Epithelial cell of prostate (primary cell): ENCODE measurements around the gene CDC16.

Experiments used
- DNase-seq: peaks from one replicate; pipeline ENCODE4 v3.0.0-alpha.2; 2011; ENCODE audit warnings: low read depth, low spot score
- H3K27ac ChIP-seq: fragments of 450-650 bp; 2 replicates; pipeline ENCODE4 v1.5.1; 2017; ENCODE audit warnings: mild to moderate bottlenecking

CDC16 gene

DNA sequence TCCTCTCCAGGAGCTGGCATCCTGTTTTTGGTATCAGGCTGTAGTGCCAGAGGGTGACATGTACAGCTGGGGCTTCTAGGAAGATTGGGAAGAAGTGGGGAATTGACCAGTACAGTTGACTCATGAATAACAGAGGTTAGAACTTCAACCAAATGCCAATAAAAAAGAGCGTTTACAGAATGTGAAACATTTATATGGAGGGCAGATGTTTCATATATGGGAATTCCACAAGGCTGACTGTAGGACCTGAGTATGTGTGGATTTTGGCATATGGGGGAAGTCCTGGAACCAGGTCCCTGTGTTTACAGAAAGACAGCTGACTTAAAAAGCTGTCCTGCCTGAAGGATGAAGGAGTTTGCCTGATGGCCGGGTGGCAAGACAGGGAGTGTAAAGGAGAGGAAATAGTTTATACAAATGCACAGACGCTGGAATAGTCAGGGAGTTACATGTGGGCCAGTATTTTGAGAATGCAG lies 84.8 kb downstream of the CDC16 start:
- no peak overlapping the region for H3K27ac ChIP-seq
- no peak for DNase-seq

DNA sequence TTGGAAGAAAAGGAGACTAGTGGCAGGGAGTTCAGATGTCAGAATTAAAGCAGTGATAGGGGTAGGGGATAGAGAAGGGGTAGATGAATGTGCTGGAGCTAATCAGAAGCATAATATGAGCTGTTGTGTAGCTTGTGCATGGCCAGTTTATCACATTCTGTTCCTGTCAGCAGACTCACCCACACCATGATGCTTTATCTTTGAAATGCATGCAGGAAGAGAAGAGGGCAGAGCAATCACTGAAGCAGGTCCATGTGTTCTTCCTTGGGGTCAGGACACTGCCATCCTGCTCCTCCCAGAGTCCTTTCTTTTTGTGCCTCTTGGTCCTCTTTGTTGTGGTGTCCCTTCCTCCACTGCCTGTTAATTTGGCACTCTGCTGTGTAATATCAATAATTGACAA lies 85.4 kb downstream of the CDC16 start:
- DNase-seq = no peak
- no peak overlapping the region for H3K27ac ChIP-seq

GRCh38 chr13:114321256-114321655 lies 86.6 kb downstream of the CDC16 start:
- H3K27ac ChIP-seq = no peak overlapping the region
- DNase-seq = no peak
